HAP-1 (cell line): ENCODE measurements around the gene CPAMD8.
"Not testable (repeated sequence)": the region's sequence is repeated elsewhere in the genome, so short reads cannot be mapped to it uniquely, and the experiment has no call there.

Experiments used
- DNase-seq, 2 experiments: peaks; one replicate each; pipeline ENCODE4 v3.0.0-alpha.2; 2016 to 2020; ENCODE audit warnings: low spot score in 2 of 2
- H3K27me3 ChIP-seq: fragments of 250-450 bp; sonication (Bioruptor Pico); 2 replicates; pipeline ENCODE4 v1.5.1; 2020; ENCODE audit warnings: low read depth, mild to moderate bottlenecking, moderate library complexity
- H3K36me3 ChIP-seq: fragments of 250-450 bp; sonication (Bioruptor Pico); replicated peaks from 2 replicates; pipeline ENCODE4 v1.5.1; 2020; ENCODE audit warnings: mild to moderate bottlenecking
- H3K4me1 ChIP-seq: fragments of 250-450 bp; sonication (Bioruptor Pico); 2 replicates; pipeline ENCODE4 v1.5.1; 2020; ENCODE audit warnings: mild to moderate bottlenecking
- H3K4me3 ChIP-seq: fragments of 250-450 bp; sonication (Bioruptor Pico); 2 replicates; pipeline ENCODE4 v1.5.1; 2020; ENCODE audit warnings: mild to moderate bottlenecking, moderate library complexity
- H3K9me3 ChIP-seq: fragments of 250-450 bp; sonication (Bioruptor Pico); 2 replicates; pipeline ENCODE4 v1.5.1; 2020; ENCODE audit warnings: mild to moderate bottlenecking, moderate library complexity
- in situ Hi-C: fragments of 300-500 bp; cut with MboI; formaldehyde crosslinking; loops from 3 replicates; pipeline ENCODE4 v1.14.3; 2020; ENCODE audit warnings: low sequenced_read_pairs, inconsistent platforms, mixed read lengths

CPAMD8 gene

DNA sequence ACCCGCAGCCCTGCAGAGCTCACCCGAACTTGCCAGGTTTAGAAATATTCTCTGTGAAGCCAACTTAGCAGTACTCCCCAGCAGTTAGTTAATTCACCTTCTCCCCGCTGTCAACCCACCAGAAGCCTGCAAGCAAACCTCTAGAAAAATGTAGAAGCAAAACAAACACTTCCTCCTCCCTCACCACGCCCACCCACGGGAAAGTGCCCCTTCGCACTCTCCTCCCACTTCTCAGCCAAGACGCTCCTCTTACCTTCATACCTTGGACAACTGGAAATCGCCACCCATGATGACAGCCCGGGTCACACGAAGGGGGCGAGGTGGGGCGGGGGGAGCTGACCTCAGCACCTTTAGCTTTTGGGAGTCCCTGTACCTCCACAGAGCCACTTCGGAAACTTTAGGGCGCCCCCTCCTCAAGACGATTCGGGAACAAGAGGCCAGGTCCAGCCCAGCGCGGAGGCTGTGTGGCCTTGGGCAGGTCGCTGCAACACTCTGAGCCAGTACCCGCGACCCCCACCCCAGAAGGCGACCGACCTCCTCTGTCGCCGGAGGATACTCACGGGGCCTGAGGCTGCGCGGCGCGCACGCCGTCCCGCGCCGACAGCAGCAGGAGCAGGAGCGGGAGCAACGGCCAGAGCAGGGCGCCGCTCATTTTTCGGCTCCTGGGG lies 485 bp downstream of the CPAMD8 start:
- DNase-seq, result no peak
- Histone ChIP-seq H3K9me3 (no peaks in the 10 kb centered on the region), H3K4me1 (no peaks in the 10 kb centered on the region), H3K36me3 (no peaks in the 10 kb centered on the region), H3K4me3 (peak overlapping the region; percentile 17), H3K27me3 (peaks cover 21% of the 10 kb centered on the region)
- in situ Hi-C loops, result no loop called here

DNA sequence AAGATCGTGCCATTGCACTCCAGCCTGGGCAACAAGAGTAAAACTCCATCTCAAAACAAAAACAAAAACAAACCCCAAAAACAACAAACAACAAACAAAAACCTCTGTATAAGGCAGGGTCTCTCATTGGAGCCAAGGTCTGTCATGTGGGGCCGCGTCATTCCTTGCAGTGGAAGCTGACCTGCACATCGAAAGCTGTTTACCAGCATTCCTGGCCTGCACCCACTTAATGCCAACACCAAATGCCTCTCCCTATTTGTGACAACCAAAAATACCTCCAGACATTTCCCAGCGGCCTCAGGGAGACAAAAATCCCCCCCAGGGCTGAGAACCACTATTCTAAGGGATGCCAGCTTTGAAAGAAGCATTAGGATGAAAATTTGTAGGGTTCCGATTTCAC lies 1.2 kb downstream of the CPAMD8 start:
- Histone ChIP-seq H3K9me3 (no peaks in the 10 kb centered on the region), H3K4me1 (no peaks in the 10 kb centered on the region), H3K36me3 (no peaks in the 10 kb centered on the region), H3K4me3 (no peak overlapping the region), H3K27me3 (peaks cover 21% of the 10 kb centered on the region)
- DNase-seq, result no peak
- in situ Hi-C loops, result no loop called here

DNA sequence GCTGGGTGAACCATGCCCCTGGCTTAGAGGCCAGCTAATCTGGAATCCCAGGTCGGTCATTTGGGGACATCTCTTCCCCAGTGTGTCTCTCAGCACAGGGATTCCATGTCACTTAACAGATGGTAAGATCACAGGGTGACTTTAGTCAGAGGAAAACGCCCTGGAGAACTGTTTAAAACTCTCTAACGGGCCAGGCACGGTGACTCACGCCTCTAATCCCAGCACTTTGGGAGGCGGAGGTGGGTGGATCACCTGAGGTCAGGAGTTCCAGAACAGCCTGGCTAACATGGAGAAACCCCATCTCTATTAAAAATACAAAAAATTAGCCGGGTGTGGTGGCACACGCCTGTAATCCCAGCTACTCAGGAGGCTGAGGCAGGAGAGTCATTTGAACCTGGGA lies 1.7 kb downstream of the CPAMD8 start:
- H3K4me3 ChIP-seq, in situ Hi-C loops: not testable (repeated sequence)

DNA sequence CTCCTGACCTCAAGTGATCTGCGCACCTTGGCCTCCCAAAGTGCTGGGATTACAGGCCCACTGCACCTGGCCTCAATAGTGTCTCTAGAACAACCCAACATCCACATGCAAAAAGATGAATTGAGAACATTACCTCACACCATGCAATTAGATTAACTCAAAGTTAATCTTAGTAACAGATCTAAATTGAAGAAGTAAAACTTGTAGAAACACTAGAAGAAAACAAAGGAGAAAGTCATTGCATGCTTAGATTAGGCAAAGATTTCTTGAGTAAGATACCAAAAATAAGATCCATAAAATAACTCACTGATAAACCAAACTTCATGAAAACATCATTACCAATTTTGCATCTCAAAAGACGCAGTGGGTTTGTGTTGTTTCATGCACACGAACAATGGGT lies 2.8 kb downstream of the CPAMD8 start:
- H3K4me1 ChIP-seq, result no peaks in the 10 kb centered on the region
- no peaks in the 10 kb centered on the region for H3K9me3 ChIP-seq
- H3K27me3 ChIP-seq, result peaks cover 21% of the 10 kb centered on the region
- H3K36me3 ChIP-seq, result no peaks in the 10 kb centered on the region
- no peak for DNase-seq
- in situ Hi-C loops, result no loop called here
- no peak overlapping the region for H3K4me3 ChIP-seq

More for the DNA sequence above, 1.7 kb downstream of the CPAMD8 start:
- H3K27me3 ChIP-seq, result peaks cover 21% of the 10 kb centered on the region
- H3K36me3 ChIP-seq, DNase-seq, H3K4me1 ChIP-seq, H3K9me3 ChIP-seq: not testable (repeated sequence)

DNA sequence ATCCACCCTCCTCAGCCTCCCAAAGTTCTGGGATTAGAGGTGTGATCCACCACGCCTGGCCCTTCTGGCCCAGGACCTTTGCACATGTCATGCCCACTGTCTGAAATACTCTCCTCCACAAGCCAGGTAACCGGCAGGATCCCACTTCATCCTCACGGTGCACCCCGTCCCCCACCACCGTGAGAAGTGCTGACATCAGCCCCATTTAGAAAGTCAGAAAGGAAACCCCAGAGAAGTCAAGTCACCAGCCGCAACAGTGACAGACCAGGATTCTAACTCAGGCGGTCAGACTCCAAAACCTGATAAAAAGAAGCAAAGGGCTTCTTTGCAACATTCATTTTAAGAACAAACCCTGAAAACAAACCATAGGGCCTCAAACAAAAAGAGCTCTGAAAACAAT lies 3.9 kb downstream of the CPAMD8 start:
- Histone ChIP-seq H3K27me3 (peaks cover 18% of the 10 kb centered on the region), H3K9me3 (no peaks in the 10 kb centered on the region), H3K4me3 (no peak overlapping the region), H3K4me1 (no peaks in the 10 kb centered on the region), H3K36me3 (no peaks in the 10 kb centered on the region)
- DNase-seq, result no peak
- in situ Hi-C loops, result no loop called here

DNA sequence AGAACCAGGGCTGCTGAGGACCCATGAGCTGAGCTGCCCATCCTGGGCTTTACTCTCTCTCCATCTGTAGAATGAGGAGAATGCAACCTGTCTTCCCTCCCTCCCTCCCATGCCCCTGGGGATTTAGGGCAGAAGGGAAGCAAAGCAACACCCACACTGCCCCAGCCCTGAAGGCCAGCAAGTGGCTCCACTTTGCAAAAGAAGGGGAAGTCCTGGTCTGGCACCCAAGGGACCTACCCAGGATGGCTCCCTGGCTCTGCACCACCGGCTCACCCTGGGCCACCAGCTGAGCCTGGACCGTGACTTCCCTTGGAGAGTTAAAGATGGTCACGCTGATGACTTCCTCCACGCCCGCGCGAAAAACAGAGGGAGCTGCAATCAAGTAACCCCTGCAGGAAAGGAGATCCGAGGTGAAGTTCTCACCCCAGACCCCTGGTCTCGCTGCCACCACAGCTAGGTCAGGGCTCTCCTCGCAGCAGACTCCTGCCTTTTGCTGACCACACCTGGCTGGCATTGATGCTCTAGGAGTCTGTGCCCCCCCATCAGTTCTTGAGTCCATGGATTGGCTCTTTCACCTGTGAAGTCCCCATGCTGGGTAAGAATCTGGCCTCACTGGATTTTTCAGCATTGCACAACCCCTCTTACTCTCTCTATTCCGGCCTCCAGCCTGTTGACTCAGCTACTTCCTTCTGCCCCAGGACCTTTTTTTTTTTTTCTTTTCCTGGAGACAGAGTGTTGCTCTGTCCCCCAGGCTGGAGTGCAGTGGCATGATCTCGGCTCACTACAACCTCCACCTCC lies 4.6 kb downstream of the CPAMD8 start:
- Histone ChIP-seq H3K4me3 (no peak overlapping the region), H3K36me3 (no peaks in the 10 kb centered on the region), H3K27me3 (peaks cover 18% of the 10 kb centered on the region), H3K4me1 (no peaks in the 10 kb centered on the region), H3K9me3 (no peaks in the 10 kb centered on the region; the same call in 1 of the 2 replicates)
- in situ Hi-C loops, result no loop called here
- DNase-seq, result no peak

DNA sequence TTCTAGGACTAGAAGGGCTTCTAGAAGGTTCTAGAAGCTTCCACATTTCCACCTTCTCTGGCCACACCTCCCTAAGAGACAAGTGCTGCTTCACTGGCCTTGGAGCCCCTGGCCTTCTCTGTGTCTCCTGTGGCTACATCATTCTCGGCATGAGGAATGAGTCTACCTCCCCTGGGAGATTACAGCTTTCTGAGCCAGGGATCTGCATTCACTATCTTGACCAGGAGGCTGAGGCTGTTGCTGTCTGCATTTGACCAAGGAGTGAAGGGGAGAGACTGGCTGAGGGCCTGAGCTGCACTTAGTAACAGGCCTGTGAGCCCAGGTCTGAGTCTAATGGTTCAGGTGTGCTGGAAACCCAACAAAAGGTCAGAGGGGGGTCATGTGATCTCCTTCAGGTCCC lies 5.3 kb downstream of the CPAMD8 start:
- Histone ChIP-seq H3K9me3 (no peaks in the 10 kb centered on the region; the same call in 1 of the 2 replicates), H3K27me3 (peaks cover 17% of the 10 kb centered on the region), H3K36me3 (no peaks in the 10 kb centered on the region), H3K4me3 (no peak overlapping the region), H3K4me1 (no peaks in the 10 kb centered on the region)
- in situ Hi-C loops, result no loop called here
- DNase-seq, result no peak

DNA sequence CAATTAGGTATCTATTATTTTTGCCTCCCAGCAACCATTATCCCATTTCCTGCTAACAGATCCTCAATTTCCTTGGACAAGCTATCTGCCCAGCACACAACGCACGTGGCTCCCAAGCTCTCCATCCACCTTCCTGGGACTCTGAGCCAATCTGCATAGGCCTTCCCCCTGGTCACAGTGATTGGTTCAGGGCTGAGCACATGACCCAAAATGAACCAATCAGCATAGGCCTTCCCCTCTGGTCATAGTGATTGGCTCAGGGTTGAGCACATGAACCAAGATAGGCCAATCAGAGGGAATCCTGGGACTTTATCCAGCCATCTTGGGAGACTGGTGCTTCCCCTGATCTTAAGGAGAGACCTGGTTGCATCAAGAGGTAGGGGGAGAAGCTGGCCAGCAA lies 5.8 kb downstream of the CPAMD8 start:
- in situ Hi-C loops, result no loop called here
- Histone ChIP-seq H3K27me3 (peaks cover 15% of the 10 kb centered on the region), H3K4me3 (no peak overlapping the region), H3K9me3 (no peaks in the 10 kb centered on the region; the same call in 1 of the 2 replicates), H3K36me3 (no peaks in the 10 kb centered on the region), H3K4me1 (no peaks in the 10 kb centered on the region)
- no peak for DNase-seq

DNA sequence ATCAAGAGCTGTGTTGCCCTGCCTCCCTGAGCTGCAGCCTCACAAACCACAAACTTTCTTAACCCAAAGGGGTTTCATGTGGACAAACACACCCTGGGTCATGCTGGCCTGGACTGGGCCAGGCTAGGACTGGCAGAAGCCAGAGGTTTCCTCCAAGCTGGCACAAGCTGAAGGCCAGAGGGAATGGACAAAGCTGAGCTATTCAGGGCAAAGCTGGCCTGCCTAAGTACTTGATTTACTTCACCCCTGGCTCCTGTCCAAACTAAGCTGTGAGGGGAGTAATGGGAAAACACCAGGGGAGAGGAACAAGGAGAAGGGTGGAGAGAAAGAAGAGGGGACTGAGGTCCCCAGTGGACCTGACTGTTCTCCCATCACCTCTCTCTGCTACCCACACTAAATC lies 6.2 kb downstream of the CPAMD8 start:
- Histone ChIP-seq H3K4me1 (no peaks in the 10 kb centered on the region), H3K9me3 (no peaks in the 10 kb centered on the region; the same call in 1 of the 2 replicates), H3K27me3 (peaks cover 11% of the 10 kb centered on the region; the same call in 1 of the 2 replicates), H3K36me3 (no peaks in the 10 kb centered on the region), H3K4me3 (no peak overlapping the region)
- no peak for DNase-seq
- in situ Hi-C loops, result no loop called here

DNA sequence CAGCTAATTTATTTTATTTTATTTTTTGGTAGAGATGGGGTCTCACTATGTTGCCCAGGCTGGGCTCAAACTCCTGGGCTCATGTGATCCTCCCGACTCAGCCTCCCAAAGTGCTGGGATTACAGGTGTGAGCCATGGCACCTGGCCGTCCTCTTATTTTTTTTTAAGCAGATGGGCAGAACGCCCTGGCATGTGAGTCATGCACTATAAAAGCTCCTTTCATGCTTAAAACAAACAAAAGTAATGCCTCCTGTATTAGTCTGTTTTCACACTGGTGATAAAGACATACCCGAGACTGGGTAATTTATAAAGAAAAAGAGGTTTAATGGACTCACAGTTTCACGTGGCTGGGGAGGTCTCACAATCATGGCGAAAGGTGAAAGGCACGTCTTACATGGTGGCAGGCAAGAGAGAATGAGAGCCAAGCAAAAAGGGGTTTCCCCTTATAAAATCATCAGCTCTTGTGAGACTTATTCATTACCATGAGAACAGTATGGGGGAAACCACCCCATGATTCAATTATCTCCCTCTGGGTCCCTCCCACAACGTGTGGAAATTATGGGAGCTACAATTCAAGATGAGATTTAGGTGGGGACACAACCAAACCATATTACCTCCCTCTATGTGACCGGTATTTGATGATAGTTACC lies 12.3 kb downstream of the CPAMD8 start:
- DNase-seq, H3K9me3 ChIP-seq, in situ Hi-C loops, H3K36me3 ChIP-seq, H3K4me3 ChIP-seq, H3K4me1 ChIP-seq: not testable (repeated sequence)
- H3K27me3 ChIP-seq, result peaks cover 16% of the 10 kb centered on the region; the same call in 1 of the 2 replicates

DNA sequence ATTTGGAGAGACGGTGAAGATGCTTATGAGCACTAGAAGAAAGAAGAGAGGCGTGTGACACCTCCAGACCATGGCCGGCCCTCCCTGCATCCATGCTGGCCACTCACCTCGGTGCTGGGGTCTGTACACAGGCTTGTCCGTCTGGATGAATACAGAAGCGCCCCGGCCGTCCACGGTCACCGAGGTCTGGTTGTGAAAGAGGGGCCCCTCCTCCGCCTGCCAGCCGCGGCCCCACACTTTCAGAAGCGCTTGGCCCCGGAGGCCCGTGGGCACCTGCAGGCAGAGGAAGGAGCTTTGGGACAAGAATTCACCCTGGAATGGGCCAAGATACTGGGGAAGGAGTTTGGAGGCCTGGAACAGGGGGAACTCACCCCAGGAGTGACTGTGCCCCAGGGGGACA lies 15.1 kb downstream of the CPAMD8 start:
- H3K9me3 ChIP-seq, result no peaks in the 10 kb centered on the region
- no peak overlapping the region for H3K4me3 ChIP-seq
- H3K36me3 ChIP-seq, result no peaks in the 10 kb centered on the region
- in situ Hi-C loops, result no loop called here
- no peaks in the 10 kb centered on the region for H3K4me1 ChIP-seq
- H3K27me3 ChIP-seq, result peaks cover 16% of the 10 kb centered on the region; the same call in 1 of the 2 replicates
- no peak for DNase-seq

DNA sequence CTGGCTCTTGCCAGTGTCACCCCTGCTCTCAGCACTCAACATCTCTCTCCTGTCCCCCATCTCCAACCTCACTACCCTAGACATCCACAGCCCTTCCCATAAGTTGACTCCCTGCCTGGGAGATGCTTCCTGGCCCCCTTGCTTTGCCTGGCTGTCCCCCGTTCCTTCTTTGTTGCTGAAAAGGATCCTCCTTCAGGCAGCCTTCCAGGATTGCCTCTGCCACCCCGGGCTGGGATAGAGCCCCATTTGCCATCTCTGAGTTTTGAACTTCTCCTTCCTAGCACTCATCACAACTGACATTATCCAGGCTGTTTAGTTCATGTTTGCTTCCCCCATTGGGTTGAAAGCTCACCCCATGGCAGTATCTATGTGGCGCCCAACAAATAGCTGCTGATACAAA lies 20.0 kb downstream of the CPAMD8 start:
- Histone ChIP-seq H3K4me3 (no peak overlapping the region), H3K36me3 (no peaks in the 10 kb centered on the region), H3K4me1 (no peaks in the 10 kb centered on the region), H3K9me3 (no peaks in the 10 kb centered on the region), H3K27me3 (no peaks in the 10 kb centered on the region)
- no peak for DNase-seq
- in situ Hi-C loops, result no loop called here

DNA sequence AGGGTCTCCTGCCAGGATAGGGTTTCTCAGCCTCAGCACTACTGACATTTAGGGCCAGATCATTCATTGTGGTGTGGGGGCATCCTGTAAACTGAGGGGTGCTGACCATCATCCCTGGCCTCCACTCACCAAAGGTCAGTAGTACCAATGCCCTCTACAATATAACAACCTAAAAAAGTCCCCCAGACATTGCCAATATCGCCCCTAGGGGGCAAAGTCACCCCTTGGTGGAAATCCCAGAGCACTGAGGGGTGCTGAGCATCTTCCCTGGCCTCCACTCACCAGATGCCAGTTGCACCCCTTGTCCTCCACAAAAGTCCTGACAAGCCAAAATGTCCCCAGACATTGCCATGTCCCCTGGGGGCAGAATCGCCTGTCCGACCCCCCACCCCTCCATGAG lies 21.6 kb downstream of the CPAMD8 start:
- no peaks in the 10 kb centered on the region for H3K9me3 ChIP-seq
- no peak overlapping the region for H3K4me3 ChIP-seq
- in situ Hi-C loops, result no loop called here
- no peak for DNase-seq
- H3K27me3 ChIP-seq, result no peaks in the 10 kb centered on the region
- H3K4me1 ChIP-seq, result no peaks in the 10 kb centered on the region
- no peaks in the 10 kb centered on the region for H3K36me3 ChIP-seq

DNA sequence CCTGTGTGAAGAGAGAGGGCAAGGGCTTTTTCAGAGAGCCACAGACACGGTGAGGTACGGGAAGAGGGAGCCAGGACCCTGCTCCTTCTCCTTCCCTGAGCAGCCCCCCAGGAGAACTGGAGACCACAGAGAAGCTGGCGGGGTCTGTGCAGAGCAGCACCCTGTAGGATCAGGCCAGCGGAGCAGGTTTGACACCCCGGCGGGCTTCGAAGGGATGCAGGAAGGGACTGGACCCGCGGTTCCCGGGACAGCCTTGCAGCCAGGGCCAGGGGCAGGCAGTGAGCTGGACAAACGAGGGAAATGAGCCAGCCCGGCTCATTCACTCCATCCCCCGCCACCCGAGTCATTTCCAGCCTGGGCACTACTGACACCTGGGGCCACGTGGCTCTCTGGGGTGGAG lies 22.2 kb downstream of the CPAMD8 start:
- Histone ChIP-seq H3K4me1 (no peaks in the 10 kb centered on the region), H3K4me3 (no peak overlapping the region), H3K36me3 (no peaks in the 10 kb centered on the region), H3K27me3 (no peaks in the 10 kb centered on the region), H3K9me3 (no peaks in the 10 kb centered on the region)
- in situ Hi-C loops, result no loop called here
- no peak for DNase-seq
